Stimulated activated naive CD4-positive, alpha-beta T cell treated with Interleukin-2 at 50 U/mL for 16 hours (primary cell): ENCODE measurements around the gene PARD3B.
"Not testable (repeated sequence)": the region's sequence is repeated elsewhere in the genome, so short reads cannot be mapped to it uniquely, and the experiment has no call there.

Experiments
- DNase-seq: peaks from one replicate; lab custom pipeline; 2025; lab: John Stamatoyannopoulos, UW

PARD3B gene

GRCh38 chr2:205188239-205189138, 643.2 kb downstream of the PARD3B start:
- no peak for DNase-seq

- DNase-seq = no peak
Observed at GRCh38 chr2:205189301-205189700, 644.0 kb downstream of the PARD3B start.

GRCh38 chr2:205190528-205190927, 645.3 kb downstream of the PARD3B start:
- no peak for DNase-seq

- no peak for DNase-seq
Observed at GRCh38 chr2:205193125-205193835, 648.0 kb downstream of the PARD3B start.

- no peak for DNase-seq
Observed at GRCh38 chr2:205193836-205194228, 648.6 kb downstream of the PARD3B start.

- no peak for DNase-seq
Observed at GRCh38 chr2:205197468-205198139, 652.3 kb downstream of the PARD3B start.

- no peak for DNase-seq
Observed at GRCh38 chr2:205198140-205198525, 652.9 kb downstream of the PARD3B start.

- no peak for DNase-seq
Observed at GRCh38 chr2:205199165-205199850, 654.0 kb downstream of the PARD3B start.

GRCh38 chr2:205210494-205210893, 665.2 kb downstream of the PARD3B start:
- no peak for DNase-seq

- DNase-seq = no peak
Observed at GRCh38 chr2:205212357-205212756, 667.1 kb downstream of the PARD3B start.

GRCh38 chr2:205216092-205216491, 670.8 kb downstream of the PARD3B start:
- DNase-seq = no peak

GRCh38 chr2:205216580-205216979, 671.3 kb downstream of the PARD3B start:
- no peak for DNase-seq

GRCh38 chr2:205217004-205217403, 671.7 kb downstream of the PARD3B start:
- no peak for DNase-seq

GRCh38 chr2:205218056-205218455, 672.8 kb downstream of the PARD3B start:
- no peak for DNase-seq

GRCh38 chr2:205218816-205219215, 673.5 kb downstream of the PARD3B start:
- DNase-seq = not testable (repeated sequence)

GRCh38 chr2:205220559-205220958, 675.3 kb downstream of the PARD3B start:
- no peak for DNase-seq

- DNase-seq = no peak
Observed at GRCh38 chr2:205232086-205232485, 686.8 kb downstream of the PARD3B start.

- DNase-seq = no peak
Observed at GRCh38 chr2:205235434-205235833, 690.2 kb downstream of the PARD3B start.

- DNase-seq = no peak
Observed at GRCh38 chr2:205237524-205237923, 692.2 kb downstream of the PARD3B start.

- DNase-seq = no peak
Observed at GRCh38 chr2:205245001-205245400, 699.7 kb downstream of the PARD3B start.

- no peak for DNase-seq
Observed at GRCh38 chr2:205245652-205246051, 700.4 kb downstream of the PARD3B start.

- no peak for DNase-seq
Observed at GRCh38 chr2:205259121-205259520, 713.8 kb downstream of the PARD3B start.
